DMS53 treated with DMSO at 0.1 percent for 48 hours (cell line): ENCODE data around the gene PLA2G4D.
A peak's percentile ranks its signal among the peaks of the same experiment; 100 is the strongest.

Experiments used
- DNase-seq: peaks from one replicate; lab custom pipeline; 2025; ENCODE audit not compliant: unreplicated experiment; lab: John Stamatoyannopoulos, UW

PLA2G4D gene

GRCh38 chr15:42094512-42094963, at the start of gene PLA2G4D:
Gene PLA2G4D (minus strand): TSS chr15:42094562. CDS start chr15:42094459, 103 bp downstream.
- DNase-seq, result peak; percentile 30

- no peak for DNase-seq
Observed at GRCh38 chr15:42143356-42143755, 49.0 kb upstream of the PLA2G4D start.

GRCh38 chr15:42141795-42142667, 47.7 kb upstream of the PLA2G4D start:
- DNase-seq, result no peak

- no peak for DNase-seq
Observed at GRCh38 chr15:42141246-42141645, 46.9 kb upstream of the PLA2G4D start.

GRCh38 chr15:42140383-42141070, 46.2 kb upstream of the PLA2G4D start:
- no peak for DNase-seq

- DNase-seq, result no peak
Observed at GRCh38 chr15:42139596-42139995, 45.2 kb upstream of the PLA2G4D start.

- peak; percentile 14 for DNase-seq
Observed at GRCh38 chr15:42138968-42139386, 44.6 kb upstream of the PLA2G4D start.

GRCh38 chr15:42138411-42138810, 44.0 kb upstream of the PLA2G4D start:
- no peak for DNase-seq

- DNase-seq, result peak; percentile 12
Observed at GRCh38 chr15:42137461-42138261, 43.3 kb upstream of the PLA2G4D start.

- no peak for DNase-seq
Observed at GRCh38 chr15:42136513-42136912, 42.2 kb upstream of the PLA2G4D start.

GRCh38 chr15:42135351-42135750, 41.0 kb upstream of the PLA2G4D start:
- DNase-seq, result no peak

- DNase-seq, result no peak
Observed at GRCh38 chr15:42134617-42135245, 40.4 kb upstream of the PLA2G4D start.

- DNase-seq, result peak; percentile 36
Observed at GRCh38 chr15:42133886-42134502, 39.6 kb upstream of the PLA2G4D start.

GRCh38 chr15:42133356-42133755, 39.0 kb upstream of the PLA2G4D start:
- DNase-seq, result no peak

- no peak for DNase-seq
Observed at GRCh38 chr15:42131826-42132806, 37.8 kb upstream of the PLA2G4D start.

GRCh38 chr15:42131006-42131405, 36.6 kb upstream of the PLA2G4D start:
- no peak for DNase-seq

- no peak for DNase-seq
Observed at GRCh38 chr15:42130246-42130986, 36.1 kb upstream of the PLA2G4D start.

- no peak for DNase-seq
Observed at GRCh38 chr15:42129364-42129763, 35.0 kb upstream of the PLA2G4D start.
